ENCODE results near the gene HLF.
"Not testable (repeated sequence)": the region's sequence is repeated elsewhere in the genome, so short reads cannot be mapped to it uniquely, and the experiment has no call there.

HLF gene

DNA sequence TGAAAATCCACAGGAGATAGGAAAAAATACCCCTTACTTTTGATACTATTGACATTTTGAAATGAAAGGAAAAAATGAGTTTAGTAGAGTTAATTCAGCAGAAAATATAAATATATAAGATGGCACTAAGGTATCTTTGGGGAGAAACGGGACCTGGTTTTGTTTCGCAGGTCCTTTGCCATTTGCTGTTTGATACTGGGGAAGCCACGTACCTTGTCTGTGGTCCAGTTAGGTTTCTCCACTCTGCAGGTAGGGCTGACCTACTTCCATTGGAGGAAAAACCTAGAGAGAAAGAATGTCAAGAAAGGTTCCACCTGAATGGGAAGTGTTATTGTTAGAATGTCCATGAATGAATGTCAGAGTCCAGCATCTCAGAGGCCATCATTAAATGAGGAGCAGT lies 48.1 kb downstream of the HLF start:
- no peak for DNase-seq

DNA sequence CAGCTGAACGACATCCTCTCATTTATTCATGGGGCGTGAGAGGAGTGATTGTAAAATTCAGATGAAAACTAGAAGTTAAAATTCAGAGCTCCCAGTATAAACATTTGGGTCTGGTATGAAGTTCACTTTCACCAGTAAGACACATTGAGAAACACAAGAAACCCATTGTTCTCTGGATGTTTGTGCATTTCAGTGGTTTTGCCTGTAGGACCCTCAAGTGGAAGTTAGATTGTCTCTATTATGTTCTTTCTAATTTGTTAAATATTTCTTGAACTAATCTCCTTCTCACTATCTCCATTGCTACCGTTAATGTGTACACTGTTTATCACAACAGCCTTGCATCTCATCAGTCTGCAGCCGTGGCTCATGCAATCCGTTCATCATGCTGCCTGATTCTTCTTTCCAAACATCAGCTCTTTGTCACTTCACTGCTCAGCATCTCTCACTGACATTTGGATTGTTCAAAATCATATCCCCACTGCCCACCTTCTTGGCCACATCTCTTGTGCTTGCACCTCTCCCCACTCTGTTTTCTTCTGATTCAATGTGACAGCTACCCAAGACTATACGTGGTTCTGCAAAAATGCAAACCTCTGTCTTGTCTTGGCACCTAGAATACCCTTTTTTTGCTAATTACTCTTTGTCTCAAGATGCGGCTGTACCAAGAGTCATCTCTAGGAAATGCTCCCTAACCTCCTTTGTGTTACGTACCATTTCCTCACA lies 49.5 kb downstream of the HLF start:
- DNase-seq: no peak

DNA sequence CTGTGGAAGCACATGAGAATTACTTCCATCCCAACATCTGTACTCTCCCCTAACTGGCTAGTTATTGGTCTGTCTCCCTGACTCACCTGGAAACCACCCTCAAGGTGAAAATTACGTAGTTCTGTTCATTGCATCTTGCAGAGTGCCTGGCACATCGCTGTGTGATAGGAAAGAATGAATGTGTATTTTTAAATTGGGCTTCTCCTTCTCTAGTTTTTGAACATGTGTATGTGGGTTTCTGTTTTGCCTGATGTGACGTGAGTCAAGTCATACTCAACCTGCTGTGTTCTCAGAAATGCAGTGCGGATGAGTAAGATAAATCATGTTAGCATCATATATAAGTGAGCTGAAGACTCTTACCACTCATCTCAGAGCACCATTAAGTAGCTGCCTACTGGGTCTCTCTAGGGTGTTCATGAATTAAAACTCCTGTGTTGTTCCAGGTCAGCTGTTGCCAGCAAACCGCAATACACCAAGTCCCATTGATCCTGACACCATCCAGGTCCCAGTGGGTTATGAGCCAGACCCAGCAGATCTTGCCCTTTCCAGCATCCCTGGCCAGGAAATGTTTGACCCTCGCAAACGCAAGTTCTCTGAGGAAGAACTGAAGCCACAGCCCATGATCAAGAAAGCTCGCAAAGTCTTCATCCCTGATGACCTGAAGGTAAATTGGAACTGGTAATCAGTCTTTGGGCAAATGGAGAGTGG lies 50.2 kb downstream of the HLF start:
- DNase-seq: peak in 1 of 5 experiments; percentile 92

DNA sequence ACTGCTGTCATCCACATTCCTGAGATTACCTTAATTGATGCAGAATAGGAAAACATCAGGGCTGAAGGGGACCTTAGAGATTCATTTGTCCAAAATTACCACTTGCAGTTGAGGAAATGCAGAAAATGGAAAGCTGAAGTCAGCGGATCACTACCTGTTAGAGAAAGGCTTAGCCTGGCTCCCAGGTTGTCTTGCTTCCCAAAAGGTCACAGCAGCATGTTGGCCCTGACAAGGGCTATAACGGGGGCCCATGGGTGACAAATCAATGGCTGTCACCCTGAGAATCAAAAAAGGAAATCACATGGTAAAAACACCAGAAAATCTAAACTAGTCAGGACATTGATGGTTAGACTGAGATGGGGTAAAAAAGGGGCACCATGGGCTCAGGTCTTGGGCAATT lies 51.7 kb downstream of the HLF start:
- no peak for DNase-seq

DNA sequence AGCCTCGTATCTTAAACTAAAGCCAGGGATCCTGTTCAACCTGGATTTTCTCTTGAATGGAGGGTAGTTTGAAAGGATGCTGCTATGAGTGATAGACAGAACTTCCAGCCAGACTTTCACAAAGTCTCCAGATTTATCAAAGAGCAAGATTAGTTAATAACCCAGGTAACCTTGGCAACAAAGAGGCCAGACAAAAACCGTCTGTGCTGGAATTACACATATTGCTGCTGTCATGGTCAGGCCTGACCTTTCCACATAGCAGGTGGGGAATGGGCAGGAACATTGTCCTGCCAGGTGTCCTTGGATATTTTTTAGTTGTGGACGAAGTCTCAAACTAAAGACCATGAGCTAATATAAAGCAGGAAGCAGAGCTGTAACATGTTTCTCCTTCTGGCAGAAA lies 52.5 kb downstream of the HLF start:
- no peak for DNase-seq

DNA sequence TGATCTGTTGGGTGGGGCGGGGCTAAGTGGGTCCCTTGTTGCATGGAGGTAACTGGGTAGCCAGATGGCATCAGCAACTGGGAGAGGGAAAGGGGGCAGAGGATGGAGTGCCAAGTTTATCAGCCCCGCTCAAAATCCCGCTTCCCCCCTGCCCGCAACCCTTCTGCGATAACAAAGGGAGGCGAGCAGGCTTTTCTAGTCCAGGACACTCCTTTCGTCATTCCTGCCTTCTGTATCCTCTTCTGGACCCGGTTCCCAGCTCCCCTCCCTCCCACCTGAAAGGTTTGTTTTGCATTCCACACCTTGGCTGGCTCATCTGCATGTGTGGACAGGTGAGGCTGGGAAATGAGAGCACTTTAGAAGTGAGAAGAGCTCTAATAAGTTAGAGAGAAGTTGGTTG lies 53.3 kb downstream of the HLF start:
- DNase-seq: no peak

DNA sequence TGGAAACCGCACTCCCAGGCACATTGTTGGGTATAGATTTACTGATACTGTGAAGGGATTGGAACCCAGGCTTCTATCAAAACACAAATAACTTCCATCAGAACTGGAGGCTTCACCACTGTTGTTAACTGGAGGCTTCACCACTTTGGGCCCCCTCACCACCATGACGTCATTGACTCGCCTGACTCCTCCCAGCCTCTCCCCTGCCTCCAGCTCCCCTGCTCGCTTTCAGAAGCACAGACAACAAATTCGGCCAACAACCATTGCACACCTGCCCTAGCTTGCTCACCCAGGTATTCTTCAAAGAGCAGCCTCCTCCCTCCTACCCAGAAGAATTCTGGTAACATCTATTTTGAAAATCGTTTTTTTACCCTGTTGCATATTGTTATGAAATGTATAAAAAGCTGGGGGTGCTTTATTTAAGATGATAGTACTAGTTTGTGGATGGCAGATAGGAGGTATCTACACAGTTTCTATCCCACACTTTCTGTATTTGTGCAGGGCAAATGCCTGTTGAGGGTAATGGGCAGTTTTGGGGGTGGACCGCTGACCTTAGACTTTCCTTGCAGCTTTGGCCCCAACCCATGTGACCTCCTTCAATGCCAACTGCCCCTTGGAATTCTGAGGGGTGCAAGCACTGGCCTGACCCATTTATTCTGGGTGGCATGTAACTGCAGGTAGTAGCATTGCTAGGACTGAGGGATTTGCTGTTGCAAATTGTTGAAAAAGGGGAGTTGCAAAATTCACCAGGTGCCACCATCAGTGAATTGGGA lies 54.1 kb downstream of the HLF start:
- no peak for DNase-seq

DNA sequence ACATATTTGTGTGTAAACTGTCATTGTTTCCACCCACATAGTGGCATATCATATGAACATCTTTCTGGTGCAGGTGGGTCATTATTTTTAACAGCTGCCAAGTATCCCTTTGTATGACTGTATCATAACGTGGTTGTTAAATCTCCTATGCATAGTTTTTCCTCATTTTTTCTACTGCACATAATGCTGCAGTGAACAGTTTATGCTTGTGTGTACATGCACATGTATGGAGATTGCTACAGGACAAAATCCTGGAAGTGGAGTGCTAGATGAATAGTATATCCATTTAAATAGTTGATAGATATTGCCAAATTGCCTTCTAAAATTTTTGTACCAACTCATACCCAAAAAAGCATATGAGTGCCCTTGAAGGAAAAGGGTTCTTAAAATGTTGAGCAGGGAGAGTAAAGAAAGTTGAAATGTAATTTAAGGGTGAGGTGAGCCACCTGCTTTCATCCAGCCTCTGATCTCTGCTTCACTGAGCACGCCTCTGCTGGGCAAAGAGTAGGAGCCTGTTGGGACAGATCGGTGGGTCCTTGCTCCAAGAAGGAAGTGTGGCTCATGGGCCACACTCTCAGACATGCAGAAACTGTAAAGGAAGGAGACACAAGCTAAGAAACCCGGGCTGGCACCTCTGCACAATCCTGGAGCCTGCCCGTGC lies 55.3 kb downstream of the HLF start:
- DNase-seq: no peak

DNA sequence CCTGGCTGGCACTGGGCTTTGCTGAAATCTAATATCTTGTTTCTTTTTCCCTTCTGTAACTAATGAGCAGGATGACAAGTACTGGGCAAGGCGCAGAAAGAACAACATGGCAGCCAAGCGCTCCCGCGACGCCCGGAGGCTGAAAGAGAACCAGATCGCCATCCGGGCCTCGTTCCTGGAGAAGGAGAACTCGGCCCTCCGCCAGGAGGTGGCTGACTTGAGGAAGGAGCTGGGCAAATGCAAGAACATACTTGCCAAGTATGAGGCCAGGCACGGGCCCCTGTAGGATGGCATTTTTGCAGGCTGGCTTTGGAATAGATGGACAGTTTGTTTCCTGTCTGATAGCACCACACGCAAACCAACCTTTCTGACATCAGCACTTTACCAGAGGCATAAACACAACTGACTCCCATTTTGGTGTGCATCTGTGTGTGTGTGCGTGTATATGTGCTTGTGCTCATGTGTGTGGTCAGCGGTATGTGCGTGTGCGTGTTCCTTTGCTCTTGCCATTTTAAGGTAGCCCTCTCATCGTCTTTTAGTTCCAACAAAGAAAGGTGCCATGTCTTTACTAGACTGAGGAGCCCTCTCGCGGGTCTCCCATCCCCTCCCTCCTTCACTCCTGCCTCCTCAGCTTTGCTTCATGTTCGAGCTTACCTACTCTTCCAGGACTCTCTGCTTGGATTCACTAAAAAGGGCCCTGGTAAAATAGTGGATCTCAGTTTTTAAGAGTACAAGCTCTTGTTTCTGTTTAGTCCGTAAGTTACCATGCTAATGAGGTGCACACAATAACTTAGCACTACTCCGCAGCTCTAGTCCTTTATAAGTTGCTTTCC lies 56.0 kb downstream of the HLF start:
- no peak for DNase-seq

DNA sequence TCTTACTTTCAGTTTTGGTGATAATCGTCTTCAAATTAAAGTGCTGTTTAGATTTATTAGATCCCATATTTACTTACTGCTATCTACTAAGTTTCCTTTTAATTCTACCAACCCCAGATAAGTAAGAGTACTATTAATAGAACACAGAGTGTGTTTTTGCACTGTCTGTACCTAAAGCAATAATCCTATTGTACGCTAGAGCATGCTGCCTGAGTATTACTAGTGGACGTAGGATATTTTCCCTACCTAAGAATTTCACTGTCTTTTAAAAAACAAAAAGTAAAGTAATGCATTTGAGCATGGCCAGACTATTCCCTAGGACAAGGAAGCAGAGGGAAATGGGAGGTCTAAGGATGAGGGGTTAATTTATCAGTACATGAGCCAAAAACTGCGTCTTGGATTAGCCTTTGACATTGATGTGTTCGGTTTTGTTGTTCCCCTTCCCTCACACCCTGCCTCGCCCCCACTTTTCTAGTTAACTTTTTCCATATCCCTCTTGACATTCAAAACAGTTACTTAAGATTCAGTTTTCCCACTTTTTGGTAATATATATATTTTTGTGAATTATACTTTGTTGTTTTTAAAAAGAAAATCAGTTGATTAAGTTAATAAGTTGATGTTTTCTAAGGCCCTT lies 56.8 kb downstream of the HLF start:
- no peak for DNase-seq

DNA sequence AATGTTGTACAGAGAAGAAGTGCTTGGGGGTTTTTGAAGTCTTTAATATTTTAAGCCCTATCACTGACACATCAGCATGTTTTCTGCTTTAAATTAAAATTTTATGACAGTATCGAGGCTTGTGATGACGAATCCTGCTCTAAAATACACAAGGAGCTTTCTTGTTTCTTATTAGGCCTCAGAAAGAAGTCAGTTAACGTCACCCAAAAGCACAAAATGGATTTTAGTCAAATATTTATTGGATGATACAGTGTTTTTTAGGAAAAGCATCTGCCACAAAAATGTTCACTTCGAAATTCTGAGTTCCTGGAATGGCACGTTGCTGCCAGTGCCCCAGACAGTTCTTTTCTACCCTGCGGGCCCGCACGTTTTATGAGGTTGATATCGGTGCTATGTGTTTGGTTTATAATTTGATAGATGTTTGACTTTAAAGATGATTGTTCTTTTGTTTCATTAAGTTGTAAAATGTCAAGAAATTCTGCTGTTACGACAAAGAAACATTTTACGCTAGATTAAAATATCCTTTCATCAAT lies 57.8 kb downstream of the HLF start:
- DNase-seq: no peak

DNA sequence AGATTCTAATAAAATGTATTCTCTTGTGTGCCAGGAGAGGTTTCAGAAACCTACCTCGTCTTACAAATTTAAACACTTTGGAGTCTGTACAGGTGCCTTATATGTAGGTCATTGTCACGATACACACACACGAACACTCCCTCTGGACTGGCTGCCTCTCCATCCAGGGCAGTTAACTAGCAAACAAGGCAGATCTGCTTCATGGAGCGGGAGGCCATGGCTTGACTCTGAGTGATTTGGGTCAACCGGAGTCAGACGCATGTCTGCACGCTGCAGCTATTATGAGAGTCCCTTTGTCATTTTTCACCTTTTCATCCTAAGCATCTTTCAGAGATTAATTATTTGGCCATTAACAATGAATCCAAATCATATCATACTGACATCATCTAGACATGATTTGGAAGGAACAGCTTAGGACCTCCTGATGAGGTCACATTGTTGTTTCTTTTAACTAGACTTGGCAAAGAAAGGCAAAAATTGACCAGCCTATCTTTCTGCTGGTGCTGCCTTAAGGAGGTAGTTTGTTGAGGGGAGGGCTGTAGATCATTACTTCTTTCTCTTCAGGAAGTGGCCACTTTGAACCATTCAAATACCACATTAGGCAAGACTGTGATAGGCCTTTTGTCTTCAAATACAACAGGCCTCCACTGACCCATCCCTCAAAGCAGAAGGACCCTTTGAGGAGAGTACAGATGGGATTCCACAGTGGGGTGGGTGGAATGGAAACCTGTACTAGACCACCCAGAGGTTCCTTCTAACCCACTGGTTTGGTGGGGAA lies 58.9 kb downstream of the HLF start:
- no peak for DNase-seq

DNA sequence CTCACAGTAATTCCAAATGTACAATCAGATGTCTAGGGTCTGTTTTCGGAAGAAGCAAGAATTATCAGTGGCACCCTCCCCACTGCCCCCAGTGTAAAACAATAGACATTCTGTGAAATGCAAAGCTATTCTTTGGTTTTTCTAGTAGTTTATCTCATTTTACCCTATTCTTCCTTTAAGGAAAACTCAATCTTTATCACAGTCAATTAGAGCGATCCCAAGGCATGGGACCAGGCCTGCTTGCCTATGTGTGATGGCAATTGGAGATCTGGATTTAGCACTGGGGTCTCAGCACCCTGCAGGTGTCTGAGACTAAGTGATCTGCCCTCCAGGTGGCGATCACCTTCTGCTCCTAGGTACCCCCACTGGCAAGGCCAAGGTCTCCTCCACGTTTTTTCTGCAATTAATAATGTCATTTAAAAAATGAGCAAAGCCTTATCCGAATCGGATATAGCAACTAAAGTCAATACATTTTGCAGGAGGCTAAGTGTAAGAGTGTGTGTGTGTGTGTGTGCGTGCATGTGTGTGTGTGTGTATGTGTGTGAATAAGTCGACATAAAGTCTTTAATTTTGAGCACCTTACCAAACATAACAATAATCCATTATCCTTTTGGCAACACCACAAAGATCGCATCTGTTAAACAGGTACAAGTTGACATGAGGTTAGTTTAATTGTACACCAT lies 59.7 kb downstream of the HLF start:
- DNase-seq: peak in 1 of 5 experiments; percentile 25

DNA sequence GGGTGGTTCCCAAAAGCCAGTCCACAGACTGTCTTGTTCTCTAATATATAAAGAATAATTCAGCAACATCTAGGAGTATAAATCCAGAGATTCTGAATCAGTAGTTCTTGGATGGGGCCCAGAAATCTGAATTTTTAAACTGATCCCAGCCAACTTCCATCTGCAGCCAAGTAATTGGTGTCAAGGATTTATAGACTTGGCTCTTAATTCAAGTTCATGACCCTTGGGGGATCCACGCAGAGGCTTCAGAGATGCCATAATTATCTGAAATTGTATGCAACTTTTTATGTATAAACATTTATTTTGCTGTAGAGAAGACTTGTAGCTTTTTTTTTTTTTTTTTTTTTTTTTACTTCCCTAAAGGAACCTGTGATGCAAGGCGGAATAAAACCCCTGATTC lies 60.6 kb downstream of the HLF start:
- no peak for DNase-seq

DNA sequence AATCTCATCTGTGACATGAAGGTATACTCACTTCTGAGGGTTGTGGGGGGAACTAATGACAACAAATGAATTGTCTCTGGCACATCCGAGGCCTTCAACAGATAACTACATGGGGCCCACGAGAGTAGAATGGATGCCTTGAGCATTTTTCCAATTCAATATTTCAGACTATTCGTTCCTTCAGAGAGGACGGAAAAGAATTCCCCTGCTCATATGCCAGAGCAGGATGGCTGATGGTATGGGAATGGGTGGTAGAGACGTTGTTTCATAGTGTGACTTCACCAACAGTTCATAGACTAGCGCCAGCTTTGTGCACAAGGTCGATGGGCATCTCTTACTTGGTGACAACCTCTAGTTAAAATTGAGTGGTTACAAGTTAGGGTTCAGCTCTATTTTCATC lies 61.3 kb downstream of the HLF start:
- DNase-seq: no peak

DNA sequence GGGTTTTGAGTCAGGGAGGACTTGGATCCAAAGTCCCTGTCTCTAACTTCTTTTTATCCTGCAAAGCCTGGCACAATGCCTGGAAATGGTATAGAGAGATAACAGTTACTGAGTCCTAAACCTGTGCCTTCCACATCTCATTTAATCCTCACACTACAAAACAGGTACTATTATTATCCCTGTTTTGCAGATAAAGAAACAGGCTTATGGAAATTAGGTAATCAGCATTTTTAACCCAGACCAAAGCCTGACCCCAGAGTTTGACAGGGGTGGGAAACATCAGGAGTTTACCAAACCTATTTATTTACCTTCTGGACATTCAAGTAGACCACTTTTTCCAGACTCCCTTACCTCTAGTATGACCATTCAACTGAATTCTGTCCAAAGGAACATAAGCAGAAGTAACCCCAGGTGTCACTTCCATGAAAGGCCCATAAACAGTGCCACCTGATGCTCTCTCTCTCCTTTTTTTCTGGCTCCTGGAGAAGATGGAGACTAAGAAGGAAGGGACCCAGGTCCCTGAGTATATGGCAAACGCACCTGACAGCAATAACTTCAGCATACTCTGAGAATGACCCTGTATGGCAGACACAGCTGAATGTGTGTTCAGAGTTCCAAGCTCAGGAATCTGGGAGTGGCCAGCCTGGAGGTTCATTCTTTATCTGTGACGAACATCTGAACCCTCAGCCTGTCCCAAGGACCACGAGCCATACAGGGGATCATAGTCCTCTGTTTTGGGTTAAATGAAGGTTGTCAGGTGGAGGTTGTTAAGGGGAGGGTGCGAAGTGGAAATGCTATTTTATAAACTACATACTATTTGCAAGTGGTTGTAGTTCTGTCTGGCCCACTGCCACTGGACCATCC lies 62.7 kb downstream of the HLF start:
- no peak for DNase-seq

DNA sequence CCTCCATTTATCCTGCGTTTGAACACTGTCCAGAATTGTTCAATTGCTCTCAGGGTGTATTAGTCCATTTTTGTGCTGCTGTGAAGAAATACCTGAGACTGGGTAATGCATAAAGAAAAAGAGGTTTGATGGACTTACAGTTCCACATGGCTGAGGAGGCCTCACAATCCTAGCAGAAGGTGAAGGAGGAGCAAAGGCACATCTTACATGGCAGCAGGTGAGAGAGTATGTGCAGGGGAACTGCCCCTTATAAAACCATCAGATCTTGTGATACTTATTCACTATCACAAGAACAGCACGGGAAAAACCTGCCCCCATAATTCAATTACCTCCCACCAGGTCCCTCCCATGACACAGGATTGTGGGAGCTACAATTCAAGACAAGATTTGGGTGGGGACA lies 63.8 kb downstream of the HLF start:
- not testable (repeated sequence) for DNase-seq

DNA sequence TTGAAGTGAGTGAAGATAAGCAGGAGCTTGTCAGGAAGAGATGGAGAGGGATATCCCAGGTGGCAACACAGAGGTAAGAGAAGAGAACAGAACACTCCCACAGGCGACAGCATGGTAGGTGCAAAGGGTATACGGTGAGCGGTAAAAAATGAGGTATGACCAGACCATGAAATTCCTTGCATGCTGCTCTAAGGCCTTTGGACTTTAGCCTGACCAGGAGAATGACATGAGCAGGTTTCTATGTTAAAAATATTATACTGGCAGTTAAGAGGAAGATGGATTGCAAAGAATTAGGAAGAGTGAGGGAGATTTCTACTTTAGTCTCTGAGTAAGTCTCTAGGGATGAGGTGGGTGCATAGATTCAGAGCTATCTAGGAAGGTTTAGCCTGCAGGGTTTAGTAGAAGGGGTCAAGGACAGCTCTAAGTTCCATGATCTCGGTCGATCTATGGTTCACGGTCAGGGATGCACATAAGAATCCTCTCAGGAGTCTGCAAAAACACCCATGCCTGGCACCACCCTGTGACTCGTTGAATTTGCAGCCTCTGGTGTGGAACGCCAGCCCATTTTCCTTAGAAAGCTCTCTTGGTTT lies 65.7 kb downstream of the HLF start:
- no peak for DNase-seq

Measured in T-helper 2 cell (primary cell).